Smooth muscle cell (in vitro differentiated cells): ENCODE results near the gene ZNF524. TPM values are rescaled to one million over a fixed set of nuclear protein-coding genes. Genes with fewer than 3 reads are reported as not detected.
A peak's percentile ranks its signal among the peaks of the same experiment; 100 is the strongest.

Source experiments
- DNase-seq: peaks from one replicate; lab custom pipeline; 2025; ENCODE audit not compliant: unreplicated experiment; lab: John Stamatoyannopoulos, UW
- H2AFZ ChIP-seq: fragments of 200-600 bp; sonication (generic); 2 replicates; pipeline ENCODE4 v1.6.0; 2016; ENCODE audit warnings: antibody characterized with exemption, low read depth, mild to moderate bottlenecking
- H3F3A ChIP-seq: fragments of 200-600 bp; sonication (generic); 2 replicates; pipeline ENCODE4 v1.6.0; 2017; ENCODE audit warnings: antibody characterized with exemption, low read depth
- H3K27ac ChIP-seq: fragments of 200-600 bp; sonication (generic); 2 replicates; pipeline ENCODE4 v1.5.1; 2016; ENCODE audit warnings: low read depth, mild to moderate bottlenecking
- H3K27me3 ChIP-seq: fragments of 200-600 bp; sonication (generic); 2 replicates; pipeline ENCODE4 v1.6.1; 2016; ENCODE audit warnings: low read depth, mild to moderate bottlenecking
- H3K36me3 ChIP-seq: fragments of 200-600 bp; sonication (generic); 2 replicates; pipeline ENCODE4 v1.5.1; 2016; ENCODE audit warnings: low read depth
- H3K4me1 ChIP-seq: fragments of 200-600 bp; sonication (generic); 2 replicates; pipeline ENCODE4 v1.5.1; 2016; ENCODE audit warnings: low read depth
- H3K4me2 ChIP-seq: fragments of 200-600 bp; sonication (generic); 2 replicates; pipeline ENCODE4 v1.6.0; 2016; ENCODE audit warnings: mild to moderate bottlenecking
- H3K4me3 ChIP-seq: fragments of 200-600 bp; sonication (generic); 2 replicates; pipeline ENCODE4 v1.5.1; 2016; ENCODE audit warnings: mild to moderate bottlenecking
- H3K79me2 ChIP-seq: fragments of 200-600 bp; sonication (generic); 2 replicates; pipeline ENCODE4 v1.6.0; 2016; ENCODE audit warnings: low read depth, mild to moderate bottlenecking
- H3K9ac ChIP-seq: fragments of 200-600 bp; sonication (generic); 2 replicates; pipeline ENCODE4 v1.6.0; 2016; ENCODE audit warnings: low read depth
- H3K9me3 ChIP-seq: fragments of 200-600 bp; sonication (generic); replicated peaks from 2 replicates; pipeline ENCODE4 v1.5.1; 2016; ENCODE audit warnings: low read depth
- H4K20me1 ChIP-seq: fragments of 200-600 bp; sonication (generic); 2 replicates; pipeline ENCODE4 v1.6.0; 2016; ENCODE audit warnings: low read depth
- WGBS: methylation state at CpG from one replicate; pipeline ENCODE4 v1.1.7; 2016; ENCODE audit warnings: low lambda C conversion rate; 5-methylcytosine and 5-hydroxymethylcytosine counted together
- polyA plus RNA-seq: library from polyadenylated mRNA; unstranded; fragments of >200 nt; fragmentation: Nextera tagmentation; extraction: Ambion mirVana; gene quantifications from 2 replicates; pipeline ENCODE4 v1.2.1, GENCODE V29; 2016
- total RNA-seq: library from RNA; depleted of rRNA; stranded (reverse); fragments of >200 nt; gene quantifications from 2 replicates; pipeline ENCODE4 v1.2.3, GENCODE V29; 2014
- TF ChIP-seq, protein P1 (sequence below): fragments of 200-600 bp; sonication (generic); IDR thresholded peaks from 2 replicates; pipeline ENCODE4 v1.5.1; 2017; ENCODE audit warnings: borderline replicate concordance, mild to moderate bottlenecking, antibody characterized with exemption; ENCODE audit not compliant: insufficient read depth, poor library complexity, severe bottlenecking

The ZNF524 gene
- total and polyA plus RNA-seq, 2 experiments from 2014 or later: 13.3 to 16.3 TPM

DNA sequence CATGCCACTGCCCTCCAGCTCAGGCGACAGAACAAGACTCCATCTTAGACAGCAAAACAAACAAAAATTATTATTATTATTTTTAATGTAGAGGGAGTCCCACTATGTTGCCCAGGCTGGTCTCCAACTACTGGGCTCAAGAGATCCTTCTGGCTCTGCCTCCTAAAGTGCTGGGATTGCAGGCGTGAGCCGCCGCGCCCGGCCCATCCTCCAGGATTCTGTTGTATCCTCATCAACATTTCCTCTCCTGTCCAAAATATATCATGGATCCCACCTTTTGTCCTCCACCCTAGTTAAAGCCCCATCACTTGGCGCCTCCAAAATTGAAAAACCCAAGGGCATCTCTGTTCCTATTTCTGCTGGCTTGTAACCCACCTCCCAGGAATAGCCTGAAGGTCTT lies 23.0 kb downstream of the ZNF524 start:
- H3K36me3 ChIP-seq: no peaks in the 10 kb centered on the region
- peaks cover 12% of the 10 kb centered on the region for H3F3A ChIP-seq
- no peaks in the 10 kb centered on the region for H3K9me3 ChIP-seq
- H3K4me2 ChIP-seq: no peak overlapping the region
- TF ChIP-seq, protein P1, sequence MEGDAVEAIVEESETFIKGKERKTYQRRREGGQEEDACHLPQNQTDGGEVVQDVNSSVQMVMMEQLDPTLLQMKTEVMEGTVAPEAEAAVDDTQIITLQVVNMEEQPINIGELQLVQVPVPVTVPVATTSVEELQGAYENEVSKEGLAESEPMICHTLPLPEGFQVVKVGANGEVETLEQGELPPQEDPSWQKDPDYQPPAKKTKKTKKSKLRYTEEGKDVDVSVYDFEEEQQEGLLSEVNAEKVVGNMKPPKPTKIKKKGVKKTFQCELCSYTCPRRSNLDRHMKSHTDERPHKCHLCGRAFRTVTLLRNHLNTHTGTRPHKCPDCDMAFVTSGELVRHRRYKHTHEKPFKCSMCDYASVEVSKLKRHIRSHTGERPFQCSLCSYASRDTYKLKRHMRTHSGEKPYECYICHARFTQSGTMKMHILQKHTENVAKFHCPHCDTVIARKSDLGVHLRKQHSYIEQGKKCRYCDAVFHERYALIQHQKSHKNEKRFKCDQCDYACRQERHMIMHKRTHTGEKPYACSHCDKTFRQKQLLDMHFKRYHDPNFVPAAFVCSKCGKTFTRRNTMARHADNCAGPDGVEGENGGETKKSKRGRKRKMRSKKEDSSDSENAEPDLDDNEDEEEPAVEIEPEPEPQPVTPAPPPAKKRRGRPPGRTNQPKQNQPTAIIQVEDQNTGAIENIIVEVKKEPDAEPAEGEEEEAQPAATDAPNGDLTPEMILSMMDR: no peak
- 97% methylated on average over 7 of the region's 7 CpGs for WGBS
- no peaks in the 10 kb centered on the region for H3K79me2 ChIP-seq
- H3K4me3 ChIP-seq: no peak overlapping the region
- no peaks in the 10 kb centered on the region for H3K4me1 ChIP-seq
- no peak overlapping the region for H3K9ac ChIP-seq
- H4K20me1 ChIP-seq: peaks cover 8% of the 10 kb centered on the region
- H3K27ac ChIP-seq: no peak overlapping the region
- no peak for DNase-seq
- H2AFZ ChIP-seq: no peak overlapping the region
- no peaks in the 10 kb centered on the region for H3K27me3 ChIP-seq

GRCh38 chr19:55623561-55623960 lies 23.5 kb downstream of the ZNF524 start:
- H3K27ac ChIP-seq: peak overlapping the region; percentile 40

GRCh38 chr19:55624109-55625003 lies 24.3 kb downstream of the ZNF524 start, which contains the start of gene ZNF784:
Gene ZNF784, minus strand, starts transcription at chr19:55624566. Its CDS starts 5 bp downstream, at chr19:55624561.
- 6% methylated on average over 37 of the region's 56 CpGs for WGBS

More at GRCh38 chr19:55623561-55623960, 23.5 kb downstream of the ZNF524 start:
- Histone ChIP-seq H2AFZ (no peak overlapping the region), H3K36me3 (no peaks in the 10 kb centered on the region), H3K4me2 (peak overlapping the region; percentile 56), H3K4me3 (peak overlapping the region; percentile 63), H3K9me3 (no peaks in the 10 kb centered on the region), H4K20me1 (peaks cover 8% of the 10 kb centered on the region), H3F3A (peaks cover 12% of the 10 kb centered on the region), H3K4me1 (no peaks in the 10 kb centered on the region), H3K27me3 (no peaks in the 10 kb centered on the region), H3K9ac (no peak overlapping the region), H3K79me2 (no peaks in the 10 kb centered on the region)
- no peak for DNase-seq
- WGBS: 79% methylated on average over 7 of the region's 7 CpGs
- TF ChIP-seq, protein P1: no peak

More at GRCh38 chr19:55624109-55625003, 24.3 kb downstream of the ZNF524 start, which contains the start of gene ZNF784:
- Histone ChIP-seq H3K9ac (peak within 1 kb of the TSS; percentile 91), H3K4me3 (peak within 1 kb of the TSS; percentile 63), H4K20me1 (peaks cover 8% of the 10 kb centered on the region), H3K27me3 (no peaks in the 10 kb centered on the region), H3K79me2 (no peaks in the 10 kb centered on the region), H3K4me2 (peak within 1 kb of the TSS; percentile 97), H3K27ac (peak within 1 kb of the TSS; percentile 92), H3K4me1 (no peaks in the 10 kb centered on the region), H3K36me3 (no peaks in the 10 kb centered on the region), H3F3A (peaks cover 12% of the 10 kb centered on the region), H3K9me3 (no peaks in the 10 kb centered on the region), H2AFZ (peak within 1 kb of the TSS; percentile 96)
- peak; percentile 95 for DNase-seq
- TF ChIP-seq, protein P1: no peak
